ENCODE data around the gene CDK5R2. TPM values are rescaled to one million over a fixed set of nuclear protein-coding genes. Genes with fewer than 3 reads are reported as not detected.

The CDK5R2 gene
- total RNA-seq, 2 donors from 2014 or later: 0.81 to 0.95 TPM

DNA sequence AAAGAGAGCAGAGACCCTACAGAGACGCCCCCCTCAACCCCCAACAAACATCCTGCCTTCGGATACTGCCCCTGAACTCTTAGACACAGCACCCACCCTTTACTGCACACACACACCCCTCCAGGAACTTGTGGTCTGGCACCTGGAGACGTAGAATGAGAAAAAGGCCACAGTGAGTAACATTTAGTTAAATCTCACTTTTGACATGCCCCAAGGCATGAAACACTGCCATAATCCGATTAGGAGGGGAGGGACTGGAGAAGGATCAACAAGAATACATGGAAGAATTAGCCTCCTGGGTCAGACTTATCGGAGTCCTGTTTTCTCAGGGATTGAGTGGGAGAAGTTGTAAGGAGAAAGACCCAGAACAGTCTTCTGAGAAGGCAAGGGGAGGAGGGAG, 4.1 kb downstream of the CDK5R2 start:
- peak overlapping the region; percentile 89 for H3K27ac Mint-ChIP-seq
- no peaks in the 10 kb centered on the region for H3K9me3 ChIP-seq (ENCODE audit: control insufficient read depth, low read length)
- no peaks in the 10 kb centered on the region for H3K36me3 Mint-ChIP-seq (ENCODE audit: low read depth)
- no peaks in the 10 kb centered on the region for H3K36me3 ChIP-seq (ENCODE audit: control insufficient read depth, insufficient read depth, low read length)
- no peaks in the 10 kb centered on the region for H3K4me1 ChIP-seq (ENCODE audit: control insufficient read depth, insufficient read depth, low read length)
- 28 to 34% methylated on average over 2 to 5 of the region's 5 CpGs for WGBS, 2 experiments (ENCODE audit: insufficient coverage in 1 of 2, insufficient read length in 1 of 2)
- peaks cover 16% of the 10 kb centered on the region for H3K4me1 Mint-ChIP-seq
- H3K9me3 Mint-ChIP-seq: no peaks in the 10 kb centered on the region
- peak overlapping the region; percentile 67 for H3K4me3 Mint-ChIP-seq
- H3K4me3 ChIP-seq (ENCODE audit: low read length): peak overlapping the region; percentile 83
- peaks cover 68% of the 10 kb centered on the region for H3K27me3 Mint-ChIP-seq (ENCODE audit: insufficient read depth)
- H3K27me3 ChIP-seq (ENCODE audit: control insufficient read depth, insufficient read depth, low read length, poor library complexity, severe bottlenecking): peaks cover 55% of the 10 kb centered on the region
- TF ChIP-seq, protein P1, sequence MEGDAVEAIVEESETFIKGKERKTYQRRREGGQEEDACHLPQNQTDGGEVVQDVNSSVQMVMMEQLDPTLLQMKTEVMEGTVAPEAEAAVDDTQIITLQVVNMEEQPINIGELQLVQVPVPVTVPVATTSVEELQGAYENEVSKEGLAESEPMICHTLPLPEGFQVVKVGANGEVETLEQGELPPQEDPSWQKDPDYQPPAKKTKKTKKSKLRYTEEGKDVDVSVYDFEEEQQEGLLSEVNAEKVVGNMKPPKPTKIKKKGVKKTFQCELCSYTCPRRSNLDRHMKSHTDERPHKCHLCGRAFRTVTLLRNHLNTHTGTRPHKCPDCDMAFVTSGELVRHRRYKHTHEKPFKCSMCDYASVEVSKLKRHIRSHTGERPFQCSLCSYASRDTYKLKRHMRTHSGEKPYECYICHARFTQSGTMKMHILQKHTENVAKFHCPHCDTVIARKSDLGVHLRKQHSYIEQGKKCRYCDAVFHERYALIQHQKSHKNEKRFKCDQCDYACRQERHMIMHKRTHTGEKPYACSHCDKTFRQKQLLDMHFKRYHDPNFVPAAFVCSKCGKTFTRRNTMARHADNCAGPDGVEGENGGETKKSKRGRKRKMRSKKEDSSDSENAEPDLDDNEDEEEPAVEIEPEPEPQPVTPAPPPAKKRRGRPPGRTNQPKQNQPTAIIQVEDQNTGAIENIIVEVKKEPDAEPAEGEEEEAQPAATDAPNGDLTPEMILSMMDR (conservative IDR thresholded peaks at IDR 0.05): no peak
- peak overlapping the region; percentile 95 for H3K27ac ChIP-seq (ENCODE audit: low read depth, low read length)
- peak overlapping the region; percentile 78 for H3K9ac ChIP-seq (ENCODE audit: extremely low read depth, low read length, poor library complexity, severe bottlenecking)
- DNase-seq: no peak

DNA sequence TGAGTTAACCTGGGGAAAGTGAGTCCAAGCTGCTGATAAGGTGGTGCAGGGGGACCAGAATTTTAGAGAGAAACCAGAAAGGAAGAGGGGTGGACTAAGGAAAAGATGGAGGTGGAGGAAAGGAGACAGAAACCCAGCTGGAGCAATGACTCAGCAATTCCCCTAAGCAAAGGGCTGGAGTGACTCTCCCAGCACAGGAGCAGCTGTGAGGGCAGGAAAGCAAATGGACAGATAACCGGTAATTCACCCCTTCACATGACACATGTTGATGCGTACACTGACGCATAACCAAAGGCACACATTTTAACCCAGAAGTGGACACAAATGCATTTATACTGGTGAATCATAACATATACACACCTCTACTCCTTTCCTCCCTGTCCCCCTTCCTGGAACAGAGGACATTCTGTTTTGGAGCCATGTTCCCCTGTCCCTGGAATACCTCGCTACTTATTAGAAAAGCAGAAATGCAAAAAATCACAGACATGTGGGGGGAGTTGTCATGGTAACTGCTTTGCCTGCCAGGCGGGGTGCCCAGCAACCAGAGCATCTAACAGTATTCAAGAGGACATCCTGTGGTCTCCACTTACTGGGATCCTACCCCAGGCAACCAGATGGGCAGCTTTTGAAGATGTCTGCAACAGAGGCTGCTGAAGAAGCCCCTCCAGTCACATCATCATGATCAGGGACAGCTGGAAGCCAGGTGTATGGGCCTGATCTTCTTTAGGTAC, 4.7 kb downstream of the CDK5R2 start:
- peaks cover 56% of the 10 kb centered on the region for H3K27me3 ChIP-seq (ENCODE audit: control insufficient read depth, insufficient read depth, low read length, poor library complexity, severe bottlenecking)
- Mint-ChIP-seq H3K27ac (peak overlapping the region; percentile 89), H3K27me3 (ENCODE audit: insufficient read depth) (peaks cover 68% of the 10 kb centered on the region)

DNA sequence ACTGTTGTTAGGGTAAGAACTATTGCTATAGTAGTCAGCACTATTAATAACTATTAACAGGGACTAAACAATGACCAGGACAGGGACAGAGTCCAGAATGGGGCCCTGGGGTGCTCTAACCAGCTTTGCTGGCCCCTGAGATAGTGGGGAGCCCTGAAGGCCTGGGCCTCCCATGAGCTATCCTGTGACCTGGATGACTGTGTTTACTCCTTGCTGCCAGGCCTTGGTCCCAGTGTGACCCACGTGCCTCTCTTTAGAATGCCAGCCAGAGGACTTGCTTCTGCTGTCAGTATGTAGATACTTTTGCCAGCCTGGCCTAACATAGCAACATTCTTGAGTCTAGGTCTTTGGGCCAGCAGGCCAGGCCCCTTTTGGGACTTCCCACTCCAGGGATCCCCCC, 11.4 kb downstream of the CDK5R2 start:
- Histone ChIP-seq H3K27ac (ENCODE audit: low read depth, low read length) (no peak overlapping the region), H3K4me1 (ENCODE audit: control insufficient read depth, insufficient read depth, low read length) (no peaks in the 10 kb centered on the region), H3K36me3 (ENCODE audit: control insufficient read depth, insufficient read depth, low read length) (no peaks in the 10 kb centered on the region), H3K4me3 (ENCODE audit: low read length) (no peak overlapping the region), H3K9ac (ENCODE audit: extremely low read depth, low read length, poor library complexity, severe bottlenecking) (no peak overlapping the region), H3K9me3 (ENCODE audit: control insufficient read depth, low read length) (no peaks in the 10 kb centered on the region), H3K27me3 (ENCODE audit: control insufficient read depth, insufficient read depth, low read length, poor library complexity, severe bottlenecking) (peaks cover 84% of the 10 kb centered on the region)
- Mint-ChIP-seq H3K4me1 (no peaks in the 10 kb centered on the region), H3K4me3 (no peak overlapping the region), H3K9me3 (no peaks in the 10 kb centered on the region), H3K27me3 (ENCODE audit: insufficient read depth) (peaks cover 86% of the 10 kb centered on the region), H3K36me3 (ENCODE audit: low read depth) (no peaks in the 10 kb centered on the region), H3K27ac (no peak overlapping the region)
- WGBS, 2 experiments (ENCODE audit: insufficient coverage in 1 of 2, insufficient read length in 1 of 2): 55 to 56% methylated on average over 1 of the region's 1 CpG
- peak; percentile 20 for DNase-seq
- TF ChIP-seq, protein P1 (conservative IDR thresholded peaks at IDR 0.05): no peak

More for the DNA sequence above, 4.7 kb downstream of the CDK5R2 start:
- 60 to 81% methylated on average over 5 of the region's 5 CpGs for WGBS, 2 experiments (ENCODE audit: insufficient coverage in 1 of 2, insufficient read length in 1 of 2)
- Mint-ChIP-seq H3K9me3 (no peaks in the 10 kb centered on the region), H3K36me3 (ENCODE audit: low read depth) (no peaks in the 10 kb centered on the region), H3K4me3 (peak overlapping the region; percentile 67), H3K4me1 (peaks cover 16% of the 10 kb centered on the region)
- H3K36me3 ChIP-seq (ENCODE audit: control insufficient read depth, insufficient read depth, low read length): no peaks in the 10 kb centered on the region
- H3K9ac ChIP-seq (ENCODE audit: extremely low read depth, low read length, poor library complexity, severe bottlenecking): peak overlapping the region; percentile 78
- DNase-seq: peak; percentile 58
- H3K27ac ChIP-seq (ENCODE audit: low read depth, low read length): peak overlapping the region; percentile 95
- H3K4me1 ChIP-seq (ENCODE audit: control insufficient read depth, insufficient read depth, low read length): no peaks in the 10 kb centered on the region
- peak overlapping the region; percentile 83 for H3K4me3 ChIP-seq (ENCODE audit: low read length)
- no peaks in the 10 kb centered on the region for H3K9me3 ChIP-seq (ENCODE audit: control insufficient read depth, low read length)
- TF ChIP-seq, protein P1 (conservative IDR thresholded peaks at IDR 0.05): no peak

Data from endodermal cell (in vitro differentiated cells).